Common myeloid progenitor, CD34-positive (primary cell): ENCODE data around the gene PCNP. TPM values are rescaled to one million over a fixed set of nuclear protein-coding genes. Genes with fewer than 3 reads are reported as not detected.
A peak's percentile ranks its signal among the peaks of the same experiment; 100 is the strongest.

Experiments used
- CTCF ChIA-PET: fragments of 350-600 bp; sonication (Branson Sonifier 250); formaldehyde crosslinking; loops from one replicate; lab custom pipeline; 2021; ENCODE audit warnings: antibody characterized with exemption; lab: Charles Lee
- POLR2A ChIA-PET: fragments of 350-600 bp; sonication (Branson Sonifier 250); formaldehyde crosslinking; loops from one replicate; lab custom pipeline; 2021; ENCODE audit warnings: antibody characterized with exemption; lab: Charles Lee
- DNase-seq, 3 donors: peaks; one replicate each; pipeline versions ENCODE4 v3.0.0 to v3.0.0-alpha.2; 2013
- H3K27ac ChIP-seq, 2 experiments: 1 replicate in 1 of 2; 2 replicates in 1 of 2; pipeline ENCODE4 v1.7.0; 2013; ENCODE audit warnings: inconsistent platforms in 2 of 2, low read length in 2 of 2, mild to moderate bottlenecking in 2 of 2, low read depth in 1 of 2, moderate library complexity in 1 of 2; ENCODE audit not compliant: severe bottlenecking in 2 of 2, insufficient read depth in 1 of 2, poor library complexity in 1 of 2
- H3K27me3 ChIP-seq, 5 experiments: replicated peaks in 2 of 5; 1 replicate in 3 of 5; 2 replicates in 2 of 5; pipeline versions ENCODE4 v1.6.1 to v1.7.0; 2013; ENCODE audit warnings: low read length in 4 of 5, mild to moderate bottlenecking in 2 of 5, moderate library complexity in 2 of 5, inconsistent platforms in 1 of 5; ENCODE audit not compliant: insufficient read depth in 5 of 5, control insufficient read depth in 4 of 5
- H3K36me3 ChIP-seq, 4 experiments: 1 replicate in 2 of 4; 2 replicates in 2 of 4; pipeline versions ENCODE4 v1.6.1 to v1.7.0; 2013; ENCODE audit warnings: low read length in 3 of 4, control low read depth in 1 of 4, mild to moderate bottlenecking in 1 of 4; ENCODE audit not compliant: control insufficient read depth in 4 of 4, insufficient read depth in 4 of 4
- H3K4me1 ChIP-seq, 4 experiments: 1 replicate in 3 of 4; 2 replicates in 1 of 4; pipeline versions ENCODE4 v1.6.1 to v1.7.1; 2013; ENCODE audit warnings: low read length in 3 of 4, mild to moderate bottlenecking in 3 of 4, control low read depth in 1 of 4, inconsistent platforms in 1 of 4, moderate library complexity in 1 of 4; ENCODE audit not compliant: control insufficient read depth in 4 of 4, insufficient read depth in 4 of 4; ENCODE audit errors: control extremely low read depth in 1 of 4
- H3K4me3 ChIP-seq, 7 experiments: 1 replicate in 4 of 7; 2 replicates in 3 of 7; pipeline versions ENCODE4 v1.5.1 to v1.7.0; 2013; ENCODE audit warnings: mild to moderate bottlenecking in 7 of 7, low read length in 6 of 7, moderate library complexity in 6 of 7, inconsistent platforms in 2 of 7, low read depth in 2 of 7, control low read depth in 1 of 7; ENCODE audit not compliant: insufficient read depth in 4 of 7, control insufficient read depth in 1 of 7; ENCODE audit errors: extremely low read depth in 1 of 7
- H3K9me3 ChIP-seq, 5 experiments: 1 replicate in 4 of 5; 2 replicates in 1 of 5; pipeline versions ENCODE4 v1.6.1 to v1.7.1; 2013; ENCODE audit warnings: low read length in 4 of 5, mild to moderate bottlenecking in 2 of 5, inconsistent platforms in 1 of 5, low read depth in 1 of 5, moderate library complexity in 1 of 5; ENCODE audit not compliant: control insufficient read depth in 4 of 5, insufficient read depth in 2 of 5; ENCODE audit errors: control extremely low read depth in 1 of 5
- WGBS: methylation state at CpG from one replicate; pipeline ENCODE4 v1.1.5; 2013; ENCODE audit not compliant: insufficient coverage; 5-methylcytosine and 5-hydroxymethylcytosine counted together
- polyA plus RNA-seq: library from polyadenylated mRNA; unstranded; fragments of 120-200 nt; gene quantifications from one replicate; pipeline ENCODE4 v1.2.1, GENCODE V29; 2013

PCNP gene, protein sequence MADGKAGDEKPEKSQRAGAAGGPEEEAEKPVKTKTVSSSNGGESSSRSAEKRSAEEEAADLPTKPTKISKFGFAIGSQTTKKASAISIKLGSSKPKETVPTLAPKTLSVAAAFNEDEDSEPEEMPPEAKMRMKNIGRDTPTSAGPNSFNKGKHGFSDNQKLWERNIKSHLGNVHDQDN
- 165 TPM for polyA plus RNA-seq

DNA sequence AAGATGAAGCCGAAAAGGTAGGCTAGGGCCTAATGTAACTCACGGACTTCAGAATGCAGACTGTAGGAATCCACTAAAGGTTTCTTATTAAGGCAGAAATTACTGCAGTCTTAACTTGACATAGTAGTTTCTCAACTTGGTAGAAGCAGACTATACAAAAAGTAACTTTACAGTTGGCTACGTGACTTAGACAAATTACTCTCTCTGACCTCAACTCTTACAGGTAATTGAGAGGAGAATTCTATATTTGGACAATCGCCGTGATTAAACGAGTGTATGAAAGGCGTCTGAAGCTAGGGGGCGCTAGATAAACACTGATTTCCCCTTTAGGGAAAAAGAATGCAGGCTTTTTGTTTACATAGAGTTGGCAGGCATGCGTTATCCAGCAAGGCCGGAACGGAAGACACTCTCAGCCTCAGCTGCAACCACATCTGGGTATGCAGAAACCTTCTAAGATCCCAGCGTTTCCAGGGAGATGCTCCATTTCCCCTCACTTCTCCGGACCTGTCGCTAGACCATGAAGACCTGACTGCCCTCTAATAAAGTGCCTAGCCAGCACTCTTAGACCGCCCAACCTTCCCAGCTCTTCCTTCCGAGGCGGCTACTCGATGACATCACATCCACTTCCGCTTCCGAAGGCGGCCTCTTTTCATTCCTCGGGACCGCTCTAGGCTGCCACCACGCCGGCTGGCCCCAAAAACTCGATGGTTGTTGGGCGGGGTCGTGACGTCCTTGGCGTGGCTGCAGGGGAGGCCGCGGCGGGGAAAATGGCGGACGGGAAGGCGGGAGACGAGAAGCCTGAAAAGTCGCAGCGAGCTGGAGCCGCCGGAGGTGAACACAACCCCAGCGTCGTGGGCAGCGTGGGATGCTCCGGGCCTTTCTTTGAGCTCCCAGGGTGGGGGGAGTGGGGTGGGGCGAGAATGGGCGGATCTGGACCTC is at the start of gene PCNP:
PCNP (plus strand) TSS at position 732 of the 939 bp plus-strand sequence; CDS start at position 768, 36 bp downstream.
- Histone ChIP-seq H3K27me3 (no peaks in the 10 kb centered on the region), H3K4me1 (peaks cover 7 to 24% (median 17%) of the 10 kb centered on the region in 4 experiments), H3K27ac (peak within 1 kb of the TSS; percentile 98 to 99), H3K9me3 (no peaks in the 10 kb centered on the region), H3K4me3 (peak within 1 kb of the TSS; percentile 82 to 98 (median 89)), H3K36me3 (peaks cover 0 to 12% (median under 1%) of the 10 kb centered on the region in 4 experiments)
- CTCF ChIA-PET = interaction anchor here (0.6 to 4.3 kb wide), 14 partner anchors 10 to 229 kb away, joined by 3 to 20 read pairs (median 4); partner anchors contain the start of genes SENP7, TRMT10C and ZBTB11
- DNase-seq = peak; percentile 99
- POLR2A ChIA-PET = interaction anchor here (0.6 to 3.1 kb wide), 12 partner anchors 12 to 1313 kb away, joined by 3 to 12 read pairs (median 4); partner anchors contain the start of genes RPL24, SENP7, TBC1D23 and TRMT10C
- 2% methylated on average over 43 of the region's 47 CpGs for WGBS

DNA sequence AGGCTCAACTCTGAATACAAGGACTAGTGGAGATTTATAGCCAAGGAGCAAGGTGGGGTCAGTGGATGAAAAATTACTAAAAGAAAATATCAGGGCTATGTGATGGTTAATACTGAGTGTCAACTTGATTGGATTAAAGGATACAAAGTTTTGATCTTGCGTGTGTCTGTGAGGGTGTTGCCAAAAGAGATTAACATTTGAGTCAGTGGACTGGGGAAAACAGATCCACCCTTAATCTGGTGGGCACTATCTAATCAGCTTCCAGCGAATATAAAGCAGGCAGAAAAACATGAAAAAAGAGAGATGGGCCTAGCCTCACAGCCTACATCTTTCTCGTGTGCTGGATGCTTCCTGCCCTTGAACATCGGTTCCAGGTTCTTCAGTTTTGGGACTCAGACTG is 46.5 kb upstream of the PCNP start:
- CTCF ChIA-PET = interaction anchor here (1.0 kb wide), 1 partner anchor 14 kb away, joined by 3 read pairs; the partner anchor contains the start of gene SENP7
- Histone ChIP-seq H3K9me3 (peaks cover 0 to 7% (median 2%) of the 10 kb centered on the region in 5 experiments), H3K27ac (no peak overlapping the region), H3K27me3 (no peaks in the 10 kb centered on the region), H3K36me3 (no peaks in the 10 kb centered on the region), H3K4me1 (peaks cover 0 to 16% (median 8%) of the 10 kb centered on the region in 4 experiments), H3K4me3 (no peak overlapping the region)
- POLR2A ChIA-PET = no interaction called here
- WGBS = 92% methylated on average over 3 of the region's 4 CpGs
- DNase-seq = no peak

DNA sequence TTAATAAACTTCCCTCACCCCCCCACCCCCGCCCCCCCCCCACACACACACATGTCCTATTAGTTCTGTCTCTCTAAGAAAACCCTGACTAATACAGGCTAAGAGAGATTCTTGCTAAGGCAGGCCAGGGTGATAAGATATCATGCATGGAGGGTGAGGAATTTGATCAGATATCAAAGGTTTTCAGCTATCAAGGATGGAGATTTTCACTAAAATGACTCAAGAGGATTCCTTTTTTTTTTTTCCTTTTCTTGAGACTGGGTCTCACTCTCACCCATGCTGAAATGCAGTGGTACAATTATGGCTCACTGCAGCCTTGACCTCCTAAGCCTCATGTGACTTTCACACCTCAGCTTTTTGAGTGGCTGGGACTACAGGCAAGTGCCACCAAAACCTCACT is 46.1 kb upstream of the PCNP start:
- WGBS = no CpG with 5 or more reads among the region's 1 CpG
- H3K4me1 ChIP-seq = peaks cover 0 to 14% (median 8%) of the 10 kb centered on the region in 4 experiments
- no peaks in the 10 kb centered on the region for H3K36me3 ChIP-seq
- H3K9me3 ChIP-seq = peaks cover 0 to 7% (median 2%) of the 10 kb centered on the region in 5 experiments
- no peak overlapping the region for H3K4me3 ChIP-seq
- POLR2A ChIA-PET = no interaction called here
- DNase-seq = no peak
- H3K27ac ChIP-seq = no peak overlapping the region
- H3K27me3 ChIP-seq = no peaks in the 10 kb centered on the region
- CTCF ChIA-PET = no interaction called here

DNA sequence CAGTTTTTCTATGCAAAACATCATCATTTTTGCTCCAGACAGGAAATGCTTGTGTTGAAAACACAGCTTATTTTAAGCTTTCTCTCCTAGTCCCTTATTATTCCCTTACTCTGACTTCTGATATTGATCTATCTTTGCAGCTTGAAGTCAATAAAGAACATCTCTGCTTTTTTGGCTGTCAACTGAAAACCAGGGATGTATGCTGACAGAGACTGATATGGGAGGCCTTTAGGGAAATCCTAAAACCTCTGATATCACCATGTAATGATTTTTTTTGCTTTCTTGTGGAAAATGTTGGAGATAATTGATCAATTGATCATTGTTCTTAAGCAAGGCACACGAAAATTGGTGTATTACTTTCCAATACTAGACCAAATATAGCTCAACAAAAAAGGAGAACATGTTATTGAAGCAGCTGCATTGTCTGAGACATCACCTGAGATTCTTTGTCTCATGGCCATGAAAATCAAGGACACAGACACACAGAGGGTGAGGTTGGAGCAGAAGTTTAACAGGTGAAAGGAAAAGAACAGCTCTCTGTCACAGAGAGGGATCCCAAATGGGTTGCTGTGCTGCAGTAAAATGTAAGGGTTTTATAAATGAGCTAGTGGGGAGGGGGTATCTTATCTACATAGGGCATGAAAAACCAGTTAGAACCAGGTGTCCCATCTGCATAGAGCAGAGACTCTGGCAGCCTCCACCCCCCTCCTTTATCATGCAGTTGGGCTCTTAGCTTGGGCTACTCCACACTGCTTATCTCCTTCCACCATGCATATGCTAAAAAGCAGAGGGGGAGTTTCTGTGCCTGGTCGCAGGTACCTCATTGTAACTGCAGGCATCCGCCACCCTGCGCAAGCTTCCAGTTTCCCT is 43.9 kb upstream of the PCNP start:
- WGBS = no CpG with 5 or more reads among the region's 4 CpGs
- ChIA-PET POLR2A (interaction anchor here (1.1 kb wide), 1 partner anchor 43 kb away, joined by 3 read pairs; the partner anchor contains the start of gene PCNP), CTCF (interaction anchor here (1.0 to 1.7 kb wide), 3 partner anchors 8 to 11 kb away, joined by 3 to 6 read pairs (median 3); no protein-coding TSS in a partner anchor)
- Histone ChIP-seq H3K27ac (no peak overlapping the region), H3K9me3 (peaks cover 0 to 7% (median 2%) of the 10 kb centered on the region in 5 experiments), H3K4me3 (no peak overlapping the region), H3K4me1 (peaks cover 0 to 14% (median 8%) of the 10 kb centered on the region in 4 experiments), H3K36me3 (no peaks in the 10 kb centered on the region), H3K27me3 (no peaks in the 10 kb centered on the region)
- peak; percentile 63 to 90 (median 78) for DNase-seq

DNA sequence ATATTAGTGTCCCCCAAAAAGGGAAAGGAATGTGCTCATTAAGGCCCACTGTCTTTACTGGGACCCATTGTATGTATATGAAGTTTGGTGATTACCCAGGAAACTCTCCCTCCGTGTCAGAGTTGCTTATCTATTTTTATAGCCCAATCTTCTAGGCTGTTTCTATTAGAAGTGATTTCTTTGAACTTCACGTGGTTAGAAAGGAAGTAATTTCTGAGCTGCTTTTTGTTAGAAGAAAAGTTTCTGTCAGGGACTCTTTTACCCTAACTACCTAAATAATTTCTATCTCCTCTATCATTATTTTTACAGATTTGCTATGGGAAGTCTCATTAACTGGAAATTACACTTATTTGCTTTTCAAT is 43.3 kb upstream of the PCNP start:
- H3K4me1 ChIP-seq = peaks cover 0 to 14% (median 8%) of the 10 kb centered on the region in 4 experiments
- no CpG with 5 or more reads among the region's 2 CpGs for WGBS
- no peaks in the 10 kb centered on the region for H3K27me3 ChIP-seq
- peaks cover 0 to 2% (median 0%) of the 10 kb centered on the region in 5 experiments for H3K9me3 ChIP-seq
- ChIA-PET POLR2A (interaction anchor here (1.1 kb wide), 1 partner anchor 43 kb away, joined by 3 read pairs; the partner anchor contains the start of gene PCNP), CTCF (interaction anchor here (1.5 to 1.7 kb wide), 2 partner anchors 9 to 10 kb away, joined by 3 to 6 read pairs; no protein-coding TSS in a partner anchor)
- H3K4me3 ChIP-seq = no peak overlapping the region
- H3K36me3 ChIP-seq = no peaks in the 10 kb centered on the region
- DNase-seq = no peak
- no peak overlapping the region for H3K27ac ChIP-seq

DNA sequence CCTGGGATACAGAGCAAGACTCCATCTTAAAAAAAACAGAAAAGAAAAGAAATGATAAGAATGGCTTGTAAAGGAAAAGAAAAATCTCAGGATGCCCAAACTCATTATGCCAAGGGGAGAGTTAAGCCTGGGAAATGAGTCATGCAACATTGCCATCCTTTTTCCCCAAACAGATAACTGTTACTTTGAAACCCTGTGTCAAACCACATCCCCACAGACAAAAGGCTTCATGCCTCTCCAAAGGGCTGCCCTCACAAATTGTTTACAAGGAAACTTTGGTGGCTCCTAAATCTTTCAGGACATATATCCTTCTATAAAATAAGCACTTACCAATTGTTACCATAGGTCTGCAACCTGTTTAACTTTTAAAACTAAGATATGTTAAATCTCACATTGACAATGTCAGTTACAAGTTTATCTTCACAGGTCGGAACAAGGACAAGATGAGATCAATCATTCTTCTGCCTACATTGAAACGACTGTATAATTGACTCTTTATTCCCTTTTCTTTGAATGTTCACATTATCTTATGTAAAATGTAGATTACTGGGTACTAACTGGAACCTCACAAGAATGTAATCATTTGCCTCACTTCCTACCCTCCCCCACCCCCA is 42.4 kb upstream of the PCNP start:
- WGBS = no CpG with 5 or more reads among the region's 2 CpGs
- Histone ChIP-seq H3K27me3 (no peaks in the 10 kb centered on the region), H3K4me1 (peaks cover 0 to 14% (median 8%) of the 10 kb centered on the region in 4 experiments), H3K9me3 (peaks cover 0 to 2% (median 0%) of the 10 kb centered on the region in 5 experiments), H3K27ac (no peak overlapping the region), H3K36me3 (no peaks in the 10 kb centered on the region), H3K4me3 (no peak overlapping the region)
- CTCF ChIA-PET = no interaction called here
- POLR2A ChIA-PET = no interaction called here
- peak in 2 of 3 donors; percentile 26 to 52 for DNase-seq
